Measurements from ENCODE around the gene COPS3.

DNA sequence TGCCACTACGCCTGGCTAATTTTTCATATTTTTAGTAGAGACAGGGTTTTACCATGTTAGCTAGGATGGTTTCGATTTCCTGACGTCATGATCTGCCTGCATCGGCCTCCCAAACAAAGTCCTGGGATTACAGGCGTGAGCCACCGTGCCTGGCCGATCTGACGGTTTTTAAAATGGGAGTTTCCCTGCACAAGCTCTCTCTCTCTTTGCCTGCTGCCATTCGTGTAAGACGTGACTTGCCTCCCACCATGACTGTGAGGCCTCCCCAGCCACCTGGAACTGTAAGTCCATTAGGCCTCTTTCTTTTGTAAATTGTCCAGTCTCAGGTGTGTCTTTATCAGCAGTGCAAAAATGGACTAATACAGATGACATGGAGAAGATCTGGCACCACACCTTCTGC, 39.4 kb downstream of the COPS3 start:
- TF ChIP-seq ZNF274 (IDR thresholded peaks at IDR 0.05; ENCODE audit: low read depth, low read length) (no peak), YY1 (IDR thresholded peaks at IDR 0.05; ENCODE audit: insufficient read depth, insufficient read length) (no peak), SUZ12 (IDR thresholded peaks at IDR 0.05; ENCODE audit: extremely low read depth, insufficient read depth, insufficient read length) (no peak)
